Activated T-cell treated with anti-CD3 and anti-CD28 coated beads for 48 hours (primary cell): ENCODE measurements around the gene ATP6V0A4.
"Not testable (repeated sequence)": the region's sequence is repeated elsewhere in the genome, so short reads cannot be mapped to it uniquely, and the experiment has no call there.

Experiments used
- DNase-seq: peaks from one replicate; pipeline ENCODE4 v3.0.0-alpha.2; 2020; ENCODE audit warnings: low read depth

Gene ATP6V0A4

GRCh38 chr7:138797715-138798320, at the start of gene ATP6V0A4, which contains the start of gene TMEM213:
ATP6V0A4 (minus strand) TSS chr7:138798196; CDS start chr7:138771247, 26,949 bp downstream.
TMEM213 (plus strand) TSS chr7:138797994; CDS start chr7:138798105, 111 bp downstream.
- no peak for DNase-seq

GRCh38 chr7:138845711-138846110, 47.7 kb upstream of the ATP6V0A4 start:
- no peak for DNase-seq

GRCh38 chr7:138843632-138844580, 45.9 kb upstream of the ATP6V0A4 start:
- no peak for DNase-seq

GRCh38 chr7:138842111-138842510, 44.1 kb upstream of the ATP6V0A4 start:
- DNase-seq: no peak

GRCh38 chr7:138838166-138838565, 40.2 kb upstream of the ATP6V0A4 start:
- DNase-seq: no peak

GRCh38 chr7:138837627-138838026, 39.6 kb upstream of the ATP6V0A4 start:
- DNase-seq: no peak

- DNase-seq: no peak
Observed at GRCh38 chr7:138835087-138835486, 37.1 kb upstream of the ATP6V0A4 start.

GRCh38 chr7:138834583-138834982, 36.6 kb upstream of the ATP6V0A4 start:
- no peak for DNase-seq

- DNase-seq: no peak
Observed at GRCh38 chr7:138833596-138833995, 35.6 kb upstream of the ATP6V0A4 start.

- DNase-seq: no peak
Observed at GRCh38 chr7:138832966-138833365, 35.0 kb upstream of the ATP6V0A4 start.

GRCh38 chr7:138829335-138829734, 31.3 kb upstream of the ATP6V0A4 start:
- DNase-seq: no peak

GRCh38 chr7:138828302-138828701, 30.3 kb upstream of the ATP6V0A4 start:
- no peak for DNase-seq

GRCh38 chr7:138825049-138825721, 27.2 kb upstream of the ATP6V0A4 start:
- no peak for DNase-seq

- DNase-seq: no peak
Observed at GRCh38 chr7:138822867-138823535, 25.0 kb upstream of the ATP6V0A4 start.

- DNase-seq: no peak
Observed at GRCh38 chr7:138821912-138822311, 23.9 kb upstream of the ATP6V0A4 start.

GRCh38 chr7:138819625-138820024, 21.6 kb upstream of the ATP6V0A4 start:
- no peak for DNase-seq

GRCh38 chr7:138816650-138817049, 18.7 kb upstream of the ATP6V0A4 start:
- no peak for DNase-seq

GRCh38 chr7:138814816-138815332, 16.9 kb upstream of the ATP6V0A4 start:
- no peak for DNase-seq

GRCh38 chr7:138813945-138814344, 15.9 kb upstream of the ATP6V0A4 start:
- DNase-seq: no peak

- not testable (repeated sequence) for DNase-seq
Observed at GRCh38 chr7:138811327-138811726, 13.3 kb upstream of the ATP6V0A4 start.

- DNase-seq: no peak
Observed at GRCh38 chr7:138809346-138809745, 11.3 kb upstream of the ATP6V0A4 start.

GRCh38 chr7:138804618-138805017, 6.6 kb upstream of the ATP6V0A4 start:
- no peak for DNase-seq
